Measurements from ENCODE around the gene HDAC6.

HDAC6 gene

DNA sequence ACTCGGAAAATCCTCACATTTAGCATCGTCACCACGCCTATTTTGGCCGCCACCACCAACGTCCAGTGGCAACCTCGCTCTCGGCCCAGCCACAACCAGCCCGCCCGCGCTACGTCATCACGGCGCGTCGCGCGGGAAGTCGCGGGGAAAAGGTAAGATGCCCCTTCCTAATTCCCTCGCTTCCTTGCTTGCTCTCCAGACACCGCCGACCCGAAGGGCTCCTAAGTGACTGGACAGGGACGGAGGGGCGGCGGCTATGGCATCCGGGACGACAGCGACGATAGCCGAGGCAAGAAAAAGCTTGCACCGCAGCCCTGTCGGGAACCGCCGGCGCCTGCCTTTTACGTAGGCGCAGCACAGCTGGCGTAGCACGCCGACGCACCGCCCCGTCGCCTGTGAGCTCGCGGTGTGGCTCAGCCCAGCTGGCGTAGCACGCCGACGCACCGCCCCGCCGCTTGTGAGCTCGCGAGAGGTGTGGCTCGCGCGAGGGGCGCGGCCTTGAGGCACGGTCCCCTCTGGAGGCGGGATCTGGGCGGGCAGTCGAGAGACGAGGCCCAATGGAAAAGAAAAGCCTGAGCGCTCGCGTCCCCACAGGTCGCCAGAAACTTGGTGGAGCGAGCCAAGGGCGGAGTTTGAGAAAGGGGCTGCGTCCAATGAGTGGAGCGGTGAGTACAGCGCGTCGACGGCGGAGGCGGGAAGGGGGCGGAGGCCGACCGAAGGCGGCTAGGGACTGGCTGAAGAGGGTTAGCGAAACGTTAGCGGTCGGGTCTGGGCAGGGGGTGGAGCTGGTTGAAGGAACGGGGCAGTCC lies at the start of gene HDAC6:
TSS of gene HDAC6 (plus strand) at position 788 of the 809 bp plus-strand sequence. CDS start 626 bp downstream, outside the sequence.
- peak; percentile 80 for DNase-seq

DNA sequence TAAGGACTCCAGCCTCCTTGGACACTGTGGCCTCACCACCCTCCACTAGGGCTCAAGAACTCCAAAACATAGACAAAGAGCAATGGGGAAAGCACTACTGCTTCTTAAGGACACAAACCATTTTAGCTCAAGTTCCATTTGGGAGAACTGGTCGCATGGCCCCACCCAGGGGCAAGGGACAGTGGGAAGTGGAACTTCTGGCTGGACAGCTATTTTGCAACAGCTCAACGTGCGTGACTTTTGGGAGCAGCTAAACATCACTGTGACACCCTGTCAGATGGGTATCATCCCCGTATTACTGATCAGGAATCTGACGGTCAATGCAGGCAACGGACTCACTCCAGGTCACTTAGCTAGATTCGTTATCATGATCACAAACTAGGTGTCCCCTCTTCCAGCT lies 49.4 kb upstream of the HDAC6 start:
- DNase-seq = no peak

GRCh38 chrX:48753708-48754228 lies 48.1 kb upstream of the HDAC6 start:
- no peak for DNase-seq

- DNase-seq = no peak
Measured at GRCh38 chrX:48754238-48754637, 47.6 kb upstream of the HDAC6 start.

DNA sequence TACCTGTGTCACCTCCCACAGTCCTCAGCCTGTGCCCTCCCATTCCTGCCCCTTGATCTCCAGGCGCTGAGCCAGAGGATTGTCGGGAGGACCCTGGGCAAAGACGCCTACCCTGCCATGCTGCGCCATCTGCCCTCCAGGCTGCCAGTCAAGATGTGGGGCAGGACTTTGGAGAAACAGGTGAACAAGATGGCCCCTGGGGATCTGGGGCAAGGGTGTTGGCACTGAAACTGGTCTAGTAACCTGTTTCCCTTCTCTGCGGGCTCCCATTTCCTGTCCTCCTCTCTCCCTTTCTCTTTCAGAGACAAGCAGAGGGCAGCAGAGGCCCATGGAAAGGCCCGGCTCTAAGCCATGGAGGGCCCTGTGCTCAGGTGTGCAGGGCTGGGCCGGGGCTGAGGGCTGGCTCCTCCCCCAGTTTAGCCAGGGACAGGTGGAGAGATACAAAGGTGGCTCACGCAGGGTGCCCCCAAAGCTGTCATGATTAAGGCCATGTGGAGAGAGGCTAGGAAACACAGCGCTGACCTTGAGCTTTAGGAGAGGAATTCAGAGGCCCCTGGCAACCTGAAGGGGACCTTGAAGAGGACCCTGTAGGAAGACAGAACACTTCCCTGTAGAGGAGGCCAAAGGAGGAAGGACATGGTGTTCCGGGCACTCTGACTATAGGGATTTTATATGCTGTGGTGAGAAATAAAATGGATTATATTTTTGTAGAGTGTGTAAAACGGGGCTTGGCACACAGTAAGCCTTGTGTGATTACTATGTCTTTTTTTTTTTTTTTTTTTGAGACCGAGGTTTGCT lies 40.0 kb upstream of the HDAC6 start, which contains the start of gene GLOD5:
TSS of gene GLOD5 (plus strand) at position 74 of the 798 bp plus-strand sequence. CDS start at position 118, 44 bp downstream.
- peak; percentile 22 for DNase-seq

DNA sequence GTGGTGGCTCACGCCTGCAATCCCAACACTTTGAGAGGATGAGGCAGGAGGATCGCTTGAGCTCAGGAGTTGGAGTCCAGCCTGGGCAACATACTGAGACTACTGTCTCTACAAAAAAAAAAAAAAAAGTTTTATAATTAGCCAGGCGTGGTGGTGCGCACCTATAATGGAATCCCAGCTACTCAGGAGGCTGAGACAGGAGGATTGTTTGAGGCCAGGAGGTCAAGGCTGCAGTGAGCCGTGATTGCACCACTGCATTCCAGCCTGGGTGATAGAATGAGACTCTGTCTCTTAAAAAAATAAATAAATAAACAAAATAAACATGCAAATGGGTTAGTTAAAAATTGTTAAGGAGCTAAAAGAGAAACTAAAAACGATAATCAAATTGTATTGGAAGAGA lies 32.6 kb upstream of the HDAC6 start:
- DNase-seq = no peak

DNA sequence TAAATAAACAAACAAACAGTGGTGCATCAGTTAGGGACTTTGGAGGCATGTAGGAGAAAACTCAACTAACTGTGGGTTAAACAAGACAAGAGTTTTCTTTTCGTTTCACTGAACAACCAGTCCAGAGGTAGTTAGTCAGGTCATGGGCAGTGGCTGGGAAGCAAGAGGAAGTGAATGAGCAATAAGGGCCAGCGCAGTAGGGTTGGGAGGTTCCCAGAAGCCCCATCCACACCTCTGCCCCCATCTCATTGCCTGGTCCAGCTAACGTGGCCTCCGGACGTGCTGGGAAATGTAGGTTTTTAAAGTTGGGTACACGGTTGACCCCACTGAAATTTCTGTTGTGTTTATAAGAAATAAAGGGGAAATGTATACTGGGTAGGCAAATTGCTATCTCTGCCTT lies 31.6 kb upstream of the HDAC6 start:
- no peak for DNase-seq

DNA sequence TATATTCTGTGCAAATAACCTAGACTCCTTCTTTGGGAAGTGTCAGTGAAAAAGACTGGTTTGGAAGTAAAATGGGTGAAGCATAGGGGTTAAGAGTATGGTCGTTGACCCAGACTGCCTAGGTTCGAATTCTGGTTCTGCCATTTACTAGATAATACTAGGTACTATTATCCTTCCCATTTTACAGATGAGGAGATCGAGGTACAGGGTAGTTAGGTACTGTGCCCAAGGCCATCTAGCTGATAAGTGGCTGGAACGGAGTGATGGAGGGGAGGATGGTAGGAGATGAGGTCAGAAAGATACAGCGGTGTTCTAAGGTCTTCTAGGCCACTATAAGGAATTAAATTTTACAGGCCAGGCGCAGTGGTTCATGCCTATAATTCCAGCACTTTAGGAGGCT lies 29.3 kb upstream of the HDAC6 start:
- no peak for DNase-seq

GRCh38 chrX:48776818-48777439 lies 24.9 kb upstream of the HDAC6 start:
- no peak for DNase-seq

DNA sequence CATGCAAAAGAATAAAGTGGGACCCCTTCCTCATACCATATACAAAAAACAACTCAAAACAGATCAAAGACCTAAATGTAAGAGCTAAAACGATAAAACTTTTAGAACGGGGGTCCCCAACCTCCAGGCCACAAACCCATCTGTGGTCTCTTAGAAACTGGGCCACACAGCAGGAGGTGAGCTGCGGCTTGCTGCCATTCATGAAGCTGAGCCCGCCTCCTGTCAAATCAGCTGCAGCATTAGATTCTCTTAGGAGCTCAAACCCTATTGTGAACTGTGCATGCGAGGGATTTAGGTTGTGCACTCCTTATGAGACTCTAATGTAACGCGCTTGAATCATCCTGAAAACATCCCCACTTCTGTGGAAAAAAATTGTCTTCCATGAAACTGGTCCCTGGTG lies 22.5 kb upstream of the HDAC6 start:
- no peak for DNase-seq

- DNase-seq = no peak
Measured at GRCh38 chrX:48781705-48782104, 20.2 kb upstream of the HDAC6 start.

DNA sequence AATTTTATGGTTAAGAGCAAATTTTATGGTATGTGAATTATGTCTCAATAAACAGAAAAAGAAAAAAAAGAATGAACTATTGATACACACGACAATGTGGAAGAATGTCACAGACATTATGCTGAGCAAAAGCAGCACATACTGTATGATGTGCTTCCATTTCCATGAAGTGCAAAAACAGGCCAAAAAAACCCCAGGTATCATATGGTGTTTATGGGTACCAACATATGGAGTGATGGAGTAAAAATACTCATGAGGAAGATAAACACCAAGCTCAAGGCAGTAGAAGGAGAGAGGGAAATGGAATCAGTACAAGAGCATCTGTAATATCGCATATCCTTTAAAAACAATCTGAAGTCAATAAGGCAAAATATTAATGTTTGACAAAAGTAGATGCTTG lies 19.7 kb upstream of the HDAC6 start:
- DNase-seq = no peak

- DNase-seq = no peak
Measured at GRCh38 chrX:48782795-48783194, 19.1 kb upstream of the HDAC6 start.

DNA sequence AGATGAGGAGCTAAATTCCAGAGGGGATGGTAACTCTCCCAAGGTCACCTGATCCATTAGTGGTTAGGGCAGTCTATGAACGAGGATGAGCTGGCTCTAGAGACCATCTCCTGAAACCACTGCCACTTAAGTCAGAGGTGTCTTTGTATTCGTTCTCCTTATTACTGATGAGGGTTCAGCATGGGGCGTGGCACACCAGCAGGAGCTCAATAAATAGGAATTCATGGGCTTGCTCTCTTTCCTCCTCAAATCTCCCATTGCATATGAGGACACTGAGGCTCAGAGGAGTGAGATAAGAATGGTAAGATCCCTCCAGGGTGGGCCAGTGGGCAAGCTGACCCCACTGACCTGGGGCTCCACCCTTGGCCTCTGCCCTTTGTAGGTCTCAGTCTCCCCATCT lies 17.1 kb upstream of the HDAC6 start:
- DNase-seq = no peak

- DNase-seq = no peak
Measured at GRCh38 chrX:48785186-48785539, 16.7 kb upstream of the HDAC6 start.

DNA sequence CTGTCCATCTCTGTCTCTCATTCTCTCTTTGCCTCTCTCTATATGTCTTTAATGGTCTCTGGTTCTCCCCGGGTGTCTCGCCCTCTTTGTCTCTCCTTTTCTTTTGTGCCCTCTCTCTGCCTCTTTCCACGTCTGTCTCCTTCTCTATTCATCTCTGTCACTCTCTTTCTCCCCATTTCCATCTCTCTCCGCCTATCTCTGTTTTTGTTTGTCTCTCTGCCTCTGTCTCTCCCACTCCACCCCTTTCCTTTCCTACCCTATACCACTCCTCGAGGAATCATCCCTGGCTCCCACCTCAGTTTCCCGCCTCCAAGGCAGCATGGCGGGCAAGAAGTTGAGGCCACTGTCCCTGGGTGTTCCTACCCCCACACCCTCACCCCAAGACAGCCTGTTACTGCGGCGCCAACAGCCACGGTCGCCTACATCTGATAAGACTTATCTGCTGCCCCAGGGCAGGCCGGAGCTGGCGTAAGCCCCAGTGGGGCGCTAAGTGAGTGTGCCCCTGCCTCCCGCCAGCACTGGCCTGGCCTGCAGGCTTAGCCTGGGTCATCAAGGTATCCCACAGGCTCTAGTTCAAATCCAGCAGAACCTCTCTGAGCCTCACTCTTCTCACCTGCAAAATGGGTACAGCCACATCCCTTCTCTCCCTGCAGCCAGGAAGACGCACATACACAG lies 16.2 kb upstream of the HDAC6 start:
- DNase-seq = no peak

DNA sequence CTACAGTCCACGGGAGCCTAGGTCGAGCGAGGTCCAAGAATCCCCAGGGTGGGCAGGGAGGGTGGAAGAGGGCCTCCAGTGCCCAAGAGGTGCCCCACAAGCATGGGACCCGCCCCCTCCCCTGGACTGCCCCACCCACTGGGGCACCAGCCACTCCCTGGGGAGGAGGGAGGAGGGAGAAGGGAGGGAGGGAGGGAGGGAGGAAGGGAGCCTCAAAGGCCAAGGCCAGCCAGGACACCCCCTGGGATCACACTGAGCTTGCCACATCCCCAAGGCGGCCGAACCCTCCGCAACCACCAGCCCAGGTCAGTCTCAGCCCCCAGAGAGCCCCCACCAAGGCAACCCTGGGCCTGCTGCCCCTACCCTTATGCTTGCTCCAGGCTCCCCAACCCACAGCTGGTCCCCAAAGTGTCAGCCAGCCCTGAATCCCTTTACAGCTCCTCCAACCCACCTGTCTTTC lies 15.5 kb upstream of the HDAC6 start, which contains the start of gene GATA1:
TSS of gene GATA1 (plus strand) at position 250 of the 460 bp plus-strand sequence. CDS start 4,520 bp downstream, outside the sequence.
- no peak for DNase-seq

DNA sequence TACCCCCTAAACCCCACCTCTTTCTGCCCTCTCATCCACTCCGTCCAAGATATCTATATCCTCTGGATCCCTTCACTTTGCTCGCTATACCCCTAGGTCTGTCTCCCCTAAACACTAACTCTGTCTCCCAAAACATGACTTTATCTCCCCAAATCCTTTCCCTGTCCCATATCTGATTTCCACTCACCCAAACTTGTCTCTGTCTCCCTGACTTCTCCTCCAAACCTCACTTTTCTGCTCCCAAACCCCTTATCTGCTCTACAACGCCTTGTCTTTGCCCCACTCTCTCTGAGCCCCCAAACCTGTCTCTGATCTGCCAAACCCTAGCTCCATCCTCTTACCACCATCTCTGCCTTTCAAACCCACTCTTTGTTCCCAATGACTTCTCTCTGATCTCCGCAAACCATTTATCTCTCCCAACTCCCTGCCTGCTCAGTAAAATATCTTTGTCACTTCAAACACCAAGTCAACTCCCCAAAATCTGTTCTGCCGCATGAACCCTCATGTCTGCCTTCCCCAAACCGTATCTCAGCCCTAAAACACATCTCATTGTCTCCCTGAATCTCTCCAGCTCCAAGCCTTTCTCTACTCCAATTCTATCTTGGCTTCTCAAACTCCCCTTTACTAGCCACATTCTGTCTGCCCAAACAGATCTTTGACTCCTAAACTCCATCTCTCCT lies 14.9 kb upstream of the HDAC6 start:
- DNase-seq = no peak

GRCh38 chrX:48787505-48788443 lies 14.1 kb upstream of the HDAC6 start:
- DNase-seq = no peak

GRCh38 chrX:48789366-48790220 lies 12.3 kb upstream of the HDAC6 start:
- DNase-seq = no peak

Measured in NCI-H2029 treated with DMSO at 0.1 percent for 48 hours (cell line).